ENCODE measurements around the gene RASL12. TPM values are rescaled to one million over a fixed set of nuclear protein-coding genes. Genes with fewer than 3 reads are reported as not detected.

Gene RASL12
- total and polyA plus RNA-seq, 2 of the 4 experiments (the other 2 are of a cell fraction), result 0.18 to 0.22 TPM

DNA sequence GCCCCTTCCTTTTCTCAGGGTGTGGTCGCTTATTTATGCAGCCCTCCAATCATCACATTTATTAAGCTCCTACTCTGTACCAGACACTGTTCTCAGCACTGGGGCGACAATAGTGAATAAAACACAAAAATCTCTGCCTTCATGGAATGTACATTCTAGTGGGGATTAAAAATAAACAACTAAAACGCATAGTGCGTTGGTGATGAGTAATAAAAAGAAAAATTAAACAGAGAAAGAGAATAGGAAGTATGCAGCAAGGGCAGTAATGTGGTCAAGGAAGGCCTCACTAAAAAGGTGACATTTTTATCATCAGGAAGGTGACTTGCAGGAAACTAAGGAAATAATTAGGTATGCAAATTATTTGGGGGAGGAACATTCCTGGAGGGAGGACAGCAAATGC lies 17.5 kb downstream of the RASL12 start:
- H2BK15ac ChIP-seq (ENCODE audit: low read depth, low read length), result peak overlapping the region; percentile 55; the same call in 1 of the 3 replicates
- peak; percentile 74 for ATAC-seq (ENCODE audit: low read depth)
- TF ChIP-seq FOS (IDR thresholded peaks at IDR 0.05; ENCODE audit: low read depth, low read length), result peak; percentile 65; the same call in 1 of the 2 replicates
- no peak for TF ChIP-seq SMC3 (IDR thresholded peaks at IDR 0.05; ENCODE audit: low read depth, low read length)
- no peak overlapping the region; the same call in 1 of the 2 replicates for H3K14ac ChIP-seq (replicated peaks; ENCODE audit: low read depth, low read length)
- POLR2A ChIA-PET (ENCODE audit: unreplicated experiment), result no interaction called here
- H3K9me3 ChIP-seq (ENCODE audit: control insufficient read depth, insufficient read depth, low read length), result no peaks in the 10 kb centered on the region
- H4K8ac ChIP-seq (ENCODE audit: low read depth in 2 of 2, low read length in 2 of 2), result peak overlapping the region; percentile 36 to 78; a peak in 2 of 4 replicates
- H3K27me3 ChIP-seq (ENCODE audit: control insufficient read depth, insufficient read depth, low read length), result no peaks in the 10 kb centered on the region
- H3K4me1 ChIP-seq (ENCODE audit: control insufficient read depth, insufficient read depth, low read length), result peaks cover 24% of the 10 kb centered on the region
- peak overlapping the region; percentile 4 for H4K5ac ChIP-seq (ENCODE audit: low read depth, low read length)
- H3K4me3 ChIP-seq (ENCODE audit: insufficient read depth, low read depth, low read length), result no peak overlapping the region
- no TSS peak for BruUV-seq (replicated peaks)
- no peaks in the 10 kb centered on the region; a peak in 1 of 4 replicates for H3K79me1 ChIP-seq (ENCODE audit: low read depth in 1 of 2, low read length in 2 of 2)
- H2AFZ ChIP-seq (replicated peaks; ENCODE audit: low read length, poor library complexity), result peak overlapping the region; percentile 58
- peak overlapping the region; percentile 95 for H2AK5ac ChIP-seq (ENCODE audit: low read depth, low read length)
- peak overlapping the region; percentile 83 for H3K4ac ChIP-seq (ENCODE audit: low read depth, low read length)
- H2BK5ac ChIP-seq (ENCODE audit: low read depth, low read length, poor library complexity, severe bottlenecking), result peak overlapping the region; percentile 62
- WGBS, 2 experiments (ENCODE audit: extremely low coverage in 2 of 2, insufficient read length in 1 of 2), result 0% methylated on average over 2 of the region's 4 CpGs; no CpG with 5 or more reads in 1 of the 2 experiments
- peak overlapping the region; percentile 31 for H3K18ac ChIP-seq (ENCODE audit: low read depth, low read length)
- in situ Hi-C loops (cut with MboI; ENCODE audit: low sequenced_read_pairs) (loop anchor here (5.0 kb wide), 1 partner anchor 37 kb away; no protein-coding TSS in a partner anchor), intact Hi-C loops (cut with micrococcal nuclease) (no loop called here), dilution Hi-C loops (cut with HindIII; ENCODE audit: low sequenced_read_pairs, unreplicated experiment) (no loop called here)
- H2BK120ac ChIP-seq (ENCODE audit: low read depth, low read length), result peak overlapping the region; percentile 90
- peak overlapping the region; percentile 64 for H3K4me2 ChIP-seq (ENCODE audit: low read depth, low read length)
- peak overlapping the region; percentile 27; the same call in 1 of the 2 replicates for H3K23ac ChIP-seq (ENCODE audit: low read depth, low read length)
- H3K27ac ChIP-seq (ENCODE audit: insufficient read depth, low read length), result peak overlapping the region; percentile 64
- CTCF ChIA-PET, result interaction anchor here (1.3 kb wide), 1 partner anchor 16 kb away, joined by 4 read pairs; no protein-coding TSS in a partner anchor
- peak overlapping the region; percentile 76 for H2AK9ac ChIP-seq (replicated peaks; ENCODE audit: low read depth, low read length, poor library complexity)
- no peak overlapping the region for H3K9ac ChIP-seq (ENCODE audit: low read depth, low read length)
- peak overlapping the region; percentile 83 for H4K91ac ChIP-seq (ENCODE audit: insufficient read depth, low read depth, low read length)
- H4K20me1 ChIP-seq (ENCODE audit: insufficient read depth, low read length), result no peaks in the 10 kb centered on the region
- H2BK20ac ChIP-seq (ENCODE audit: low read depth, low read length), result peak overlapping the region; percentile 81
- peaks cover 25% of the 10 kb centered on the region for H3K9me1 ChIP-seq (ENCODE audit: insufficient read depth, low read length)
- peak; percentile 64 for DNase-seq
- H3K56ac ChIP-seq (ENCODE audit: extremely low read depth, insufficient read depth, low read length), result no peak overlapping the region
- H3K36me3 ChIP-seq (ENCODE audit: control insufficient read depth, insufficient read depth, low read length), result no peaks in the 10 kb centered on the region

Measured in IMR-90 (cell line).